GM19438 (cell line): Measurements from ENCODE around the gene MICU2.

ENCODE experiments used
- ATAC-seq: cut with Tn5 transposase; IDR thresholded peaks from one replicate; pipeline ENCODE4 v1.9.1; 2021; ENCODE audit warnings: low read depth; ENCODE audit not compliant: unreplicated experiment

Gene MICU2

GRCh38 chr13:21603531-21604448 lies at the start of gene MICU2:
Gene MICU2 (minus strand): TSS chr13:21604170. CDS start chr13:21604148, 22 bp downstream.
- ATAC-seq = peak; percentile 95

GRCh38 chr13:21641629-21642028 lies 37.7 kb upstream of the MICU2 start:
- no peak for ATAC-seq

- no peak for ATAC-seq
Observed at GRCh38 chr13:21639561-21639960, 35.6 kb upstream of the MICU2 start.

GRCh38 chr13:21638319-21639282 lies 34.6 kb upstream of the MICU2 start:
- ATAC-seq = no peak

GRCh38 chr13:21637296-21637695 lies 33.3 kb upstream of the MICU2 start:
- ATAC-seq = no peak

- no peak for ATAC-seq
Observed at GRCh38 chr13:21636656-21637055, 32.7 kb upstream of the MICU2 start.

GRCh38 chr13:21632196-21632595 lies 28.2 kb upstream of the MICU2 start:
- ATAC-seq = no peak

GRCh38 chr13:21625366-21625765 lies 21.4 kb upstream of the MICU2 start:
- ATAC-seq = no peak

GRCh38 chr13:21620861-21621260 lies 16.9 kb upstream of the MICU2 start:
- ATAC-seq = no peak

GRCh38 chr13:21619633-21620220 lies 15.8 kb upstream of the MICU2 start:
- no peak for ATAC-seq

- ATAC-seq = no peak
Observed at GRCh38 chr13:21616880-21617279, 12.9 kb upstream of the MICU2 start.

GRCh38 chr13:21616205-21616866 lies 12.4 kb upstream of the MICU2 start:
- no peak for ATAC-seq

GRCh38 chr13:21615427-21615826 lies 11.5 kb upstream of the MICU2 start:
- ATAC-seq = no peak

- no peak for ATAC-seq
Observed at GRCh38 chr13:21613791-21614190, 9.8 kb upstream of the MICU2 start.

GRCh38 chr13:21611385-21611784 lies 7.4 kb upstream of the MICU2 start:
- no peak for ATAC-seq

GRCh38 chr13:21610687-21611086 lies 6.7 kb upstream of the MICU2 start:
- ATAC-seq = no peak

GRCh38 chr13:21608961-21609360 lies 5.0 kb upstream of the MICU2 start:
- ATAC-seq = no peak

- no peak for ATAC-seq
Observed at GRCh38 chr13:21606796-21607195, 2.8 kb upstream of the MICU2 start.

GRCh38 chr13:21606251-21606650 lies 2.3 kb upstream of the MICU2 start:
- ATAC-seq = no peak

- ATAC-seq = no peak
Observed at GRCh38 chr13:21596722-21597121, 7.2 kb downstream of the MICU2 start.

- peak; percentile 67 for ATAC-seq
Observed at GRCh38 chr13:21595546-21595822, 8.5 kb downstream of the MICU2 start.
